SK-N-SH (cell line): ENCODE measurements around the gene PTPRK. TPM values are rescaled to one million over a fixed set of nuclear protein-coding genes. Genes with fewer than 3 reads are reported as not detected.

Experiments
- CTCF ChIA-PET: fragments of 300-600, 350-600 bp; formaldehyde crosslinking; extraction: SDS; loops from one replicate; lab custom pipeline; 2021; lab: Yijun Ruan, JAX
- POLR2A ChIA-PET: fragments of 350-600 bp; sonication (Branson Sonifier 250); formaldehyde crosslinking; extraction: SDS; loops from one replicate; lab custom pipeline; 2020; ENCODE audit warnings: antibody characterized with exemption, inconsistent platforms; lab: Yijun Ruan, JAX
- DNase-seq: peaks from one replicate; pipeline ENCODE4 v3.0.0; 2012
- H2AFZ ChIP-seq: fragments of 200-600 bp; sonication (generic); 2 replicates; pipeline ENCODE4 v1.8.1; 2016; ENCODE audit warnings: antibody characterized with exemption, mild to moderate bottlenecking, low read depth
- H3F3A ChIP-seq: fragments of 200-600 bp; sonication (generic); replicated peaks from 2 replicates; pipeline ENCODE3; 2016; ENCODE audit warnings: antibody characterized with exemption, mild to moderate bottlenecking; ENCODE audit not compliant: insufficient read depth
- H3K27ac ChIP-seq, 2 experiments: fragments of 200-500 bp in 1 of 2; fragments of 200-600 bp in 1 of 2; sonication (Bioruptor generic) in 1 of 2; sonication (generic), shearing (Covaris generic) in 1 of 2; 2 replicates each; pipeline versions ENCODE4 v1.5.1 to v1.6.1; 2014 to 2016; ENCODE audit warnings: low read depth in 2 of 2, inconsistent platforms in 1 of 2, low read length in 1 of 2, mild to moderate bottlenecking in 1 of 2, mixed read lengths in 1 of 2
- H3K27me3 ChIP-seq: fragments of 200-600 bp; sonication (generic), shearing (Covaris generic); 2 replicates; pipeline ENCODE4 v1.6.1; 2016; ENCODE audit warnings: mixed run types; ENCODE audit not compliant: insufficient read depth
- H3K36me3 ChIP-seq, 2 experiments: fragments of 200-500 bp in 1 of 2; fragments of 200-600 bp in 1 of 2; sonication (Bioruptor generic) in 1 of 2; sonication (generic) in 1 of 2; replicated peaks in 1 of 2; 2 replicates each; pipeline versions ENCODE3 to v1.5.1; 2014 to 2016; ENCODE audit warnings: low read length in 1 of 2, mild to moderate bottlenecking in 1 of 2; ENCODE audit not compliant: insufficient read depth in 2 of 2, control insufficient read depth in 1 of 2
- H3K4me1 ChIP-seq, 2 experiments: fragments of 200-500 bp in 1 of 2; fragments of 200-600 bp in 1 of 2; sonication (Bioruptor generic) in 1 of 2; sonication (generic), shearing (Covaris generic) in 1 of 2; 2 replicates each; pipeline versions ENCODE4 v1.5.1 to v1.6.1; 2014 to 2016; ENCODE audit warnings: low read depth in 1 of 2, low read length in 1 of 2, mixed run types in 1 of 2; ENCODE audit not compliant: insufficient read depth in 2 of 2, control insufficient read depth in 1 of 2
- H3K4me2 ChIP-seq: fragments of 200-600 bp; sonication (generic), shearing (Covaris generic); 2 replicates; pipeline ENCODE4 v1.6.1; 2017; ENCODE audit warnings: mixed run types
- H3K4me3 ChIP-seq, 2 experiments: fragments of 200-500 bp in 1 of 2; fragments of 200-600 bp in 1 of 2; sonication (Bioruptor generic) in 1 of 2; sonication (generic), shearing (Covaris generic) in 1 of 2; 2 replicates each; pipeline versions ENCODE4 v1.5.1 to v1.8.1; 2014 to 2016; ENCODE audit warnings: low read depth in 2 of 2, inconsistent platforms in 1 of 2, low read length in 1 of 2, mild to moderate bottlenecking in 1 of 2, mixed read lengths in 1 of 2, moderate library complexity in 1 of 2
- H3K79me2 ChIP-seq: fragments of 200-600 bp; sonication (generic); 2 replicates; pipeline ENCODE4 v1.8.1; 2017; ENCODE audit warnings: mild to moderate bottlenecking; ENCODE audit not compliant: insufficient read depth
- H3K9ac ChIP-seq: fragments of 200-600 bp; sonication (generic); 2 replicates; pipeline ENCODE4 v1.6.1; 2017; ENCODE audit warnings: mixed run types
- H3K9me2 ChIP-seq: fragments of 200-600 bp; sonication (generic); 2 replicates; pipeline ENCODE4 v1.6.1; 2017; ENCODE audit warnings: mixed run types
- H3K9me3 ChIP-seq: fragments of 200-600 bp; sonication (generic); 2 replicates; pipeline ENCODE4 v1.6.1; 2017; ENCODE audit warnings: mixed run types, mild to moderate bottlenecking, moderate library complexity
- H4K20me1 ChIP-seq: fragments of 200-600 bp; sonication (generic); 2 replicates; pipeline ENCODE4 v1.6.1; 2017; ENCODE audit warnings: mild to moderate bottlenecking, mixed run types; ENCODE audit not compliant: insufficient read depth
- FOXM1 ChIP-seq: IDR thresholded peaks from 2 replicates; pipeline ENCODE4 v1.4.0; 2012; ENCODE audit warnings: low read depth, mild to moderate bottlenecking
- GATA2 ChIP-seq: sonication (generic); formaldehyde crosslinking; IDR thresholded peaks from 2 replicates; pipeline ENCODE4 v1.5.0; 2020; ENCODE audit warnings: mild to moderate bottlenecking, missing genetic modification reagents
- RXRA ChIP-seq: IDR thresholded peaks from 2 replicates; pipeline ENCODE4 v1.4.0; 2012; ENCODE audit warnings: low read depth, mild to moderate bottlenecking, borderline replicate concordance
- TCF12 ChIP-seq: IDR thresholded peaks from 2 replicates; pipeline ENCODE4 v1.4.0; 2012
- WGBS: methylation state at CpG from one replicate; pipeline ENCODE4 v1.1.6; 2017; ENCODE audit warnings: low lambda C conversion rate; 5-methylcytosine and 5-hydroxymethylcytosine counted together
- polyA plus RNA-seq, 3 experiments: library from polyadenylated mRNA; depleted of rRNA; stranded (reverse); fragments of >200 nt; gene quantifications; 2 replicates each; pipeline ENCODE4 v1.2.3, GENCODE V29; 2012
- TF ChIP-seq, protein P1 (sequence below): IDR thresholded peaks from 2 replicates; pipeline ENCODE4 v1.6.1; 2012; ENCODE audit warnings: mild to moderate bottlenecking, low read depth, low read length, moderate library complexity
- TF ChIP-seq, protein P2 (sequence below): IDR thresholded peaks from 2 replicates; pipeline ENCODE4 v1.4.0; 2012; ENCODE audit warnings: low read depth, borderline replicate concordance
- TF ChIP-seq, protein P3 (sequence below): fragments of 150-350 bp; IDR thresholded peaks from 2 replicates; pipeline ENCODE4 v1.6.1; 2017; ENCODE audit warnings: antibody characterized with exemption, low read length, low read depth, borderline replicate concordance

Gene PTPRK
- polyA plus RNA-seq, 1 of the 3 experiments (the other 2 are of a cell fraction): 9.5 TPM

- TF ChIP-seq, protein P1, sequence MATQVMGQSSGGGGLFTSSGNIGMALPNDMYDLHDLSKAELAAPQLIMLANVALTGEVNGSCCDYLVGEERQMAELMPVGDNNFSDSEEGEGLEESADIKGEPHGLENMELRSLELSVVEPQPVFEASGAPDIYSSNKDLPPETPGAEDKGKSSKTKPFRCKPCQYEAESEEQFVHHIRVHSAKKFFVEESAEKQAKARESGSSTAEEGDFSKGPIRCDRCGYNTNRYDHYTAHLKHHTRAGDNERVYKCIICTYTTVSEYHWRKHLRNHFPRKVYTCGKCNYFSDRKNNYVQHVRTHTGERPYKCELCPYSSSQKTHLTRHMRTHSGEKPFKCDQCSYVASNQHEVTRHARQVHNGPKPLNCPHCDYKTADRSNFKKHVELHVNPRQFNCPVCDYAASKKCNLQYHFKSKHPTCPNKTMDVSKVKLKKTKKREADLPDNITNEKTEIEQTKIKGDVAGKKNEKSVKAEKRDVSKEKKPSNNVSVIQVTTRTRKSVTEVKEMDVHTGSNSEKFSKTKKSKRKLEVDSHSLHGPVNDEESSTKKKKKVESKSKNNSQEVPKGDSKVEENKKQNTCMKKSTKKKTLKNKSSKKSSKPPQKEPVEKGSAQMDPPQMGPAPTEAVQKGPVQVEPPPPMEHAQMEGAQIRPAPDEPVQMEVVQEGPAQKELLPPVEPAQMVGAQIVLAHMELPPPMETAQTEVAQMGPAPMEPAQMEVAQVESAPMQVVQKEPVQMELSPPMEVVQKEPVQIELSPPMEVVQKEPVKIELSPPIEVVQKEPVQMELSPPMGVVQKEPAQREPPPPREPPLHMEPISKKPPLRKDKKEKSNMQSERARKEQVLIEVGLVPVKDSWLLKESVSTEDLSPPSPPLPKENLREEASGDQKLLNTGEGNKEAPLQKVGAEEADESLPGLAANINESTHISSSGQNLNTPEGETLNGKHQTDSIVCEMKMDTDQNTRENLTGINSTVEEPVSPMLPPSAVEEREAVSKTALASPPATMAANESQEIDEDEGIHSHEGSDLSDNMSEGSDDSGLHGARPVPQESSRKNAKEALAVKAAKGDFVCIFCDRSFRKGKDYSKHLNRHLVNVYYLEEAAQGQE: no peak
- no peak for TF ChIP-seq FOXM1
- no peak for TF ChIP-seq RXRA
- no peak for TF ChIP-seq GATA2 (CRISPR knock-in tag)
- TF ChIP-seq, protein P2, sequence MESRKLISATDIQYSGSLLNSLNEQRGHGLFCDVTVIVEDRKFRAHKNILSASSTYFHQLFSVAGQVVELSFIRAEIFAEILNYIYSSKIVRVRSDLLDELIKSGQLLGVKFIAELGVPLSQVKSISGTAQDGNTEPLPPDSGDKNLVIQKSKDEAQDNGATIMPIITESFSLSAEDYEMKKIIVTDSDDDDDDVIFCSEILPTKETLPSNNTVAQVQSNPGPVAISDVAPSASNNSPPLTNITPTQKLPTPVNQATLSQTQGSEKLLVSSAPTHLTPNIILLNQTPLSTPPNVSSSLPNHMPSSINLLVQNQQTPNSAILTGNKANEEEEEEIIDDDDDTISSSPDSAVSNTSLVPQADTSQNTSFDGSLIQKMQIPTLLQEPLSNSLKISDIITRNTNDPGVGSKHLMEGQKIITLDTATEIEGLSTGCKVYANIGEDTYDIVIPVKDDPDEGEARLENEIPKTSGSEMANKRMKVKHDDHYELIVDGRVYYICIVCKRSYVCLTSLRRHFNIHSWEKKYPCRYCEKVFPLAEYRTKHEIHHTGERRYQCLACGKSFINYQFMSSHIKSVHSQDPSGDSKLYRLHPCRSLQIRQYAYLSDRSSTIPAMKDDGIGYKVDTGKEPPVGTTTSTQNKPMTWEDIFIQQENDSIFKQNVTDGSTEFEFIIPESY: no peak
- no peak for TF ChIP-seq TCF12
Observed at GRCh38 chr6:128403618-128404444, 116.6 kb downstream of the PTPRK start (continued).

GRCh38 chr6:128400875-128401274 is 119.5 kb downstream of the PTPRK start:
- Histone ChIP-seq H2AFZ (no peak overlapping the region), H3F3A (no peaks in the 10 kb centered on the region), H3K27ac (no peak overlapping the region), H4K20me1 (no peaks in the 10 kb centered on the region), H3K4me2 (no peak overlapping the region), H3K9me3 (no peaks in the 10 kb centered on the region), H3K4me3 (no peak overlapping the region), H3K9ac (no peak overlapping the region), H3K4me1 (no peaks in the 10 kb centered on the region), H3K36me3 (peaks cover 0 to 15% of the 10 kb centered on the region in 2 experiments), H3K79me2 (peaks cover 8% of the 10 kb centered on the region; the same call in 1 of the 2 replicates), H3K9me2 (no peaks in the 10 kb centered on the region), H3K27me3 (no peaks in the 10 kb centered on the region)
- DNase-seq: no peak
- ChIA-PET CTCF (interaction anchor here (1.1 kb wide), 1 partner anchor 17 kb away, joined by 3 read pairs; no protein-coding TSS in a partner anchor), POLR2A (no interaction called here)
- WGBS: 87% methylated on average over 4 of the region's 4 CpGs
- TF ChIP-seq, protein P3, sequence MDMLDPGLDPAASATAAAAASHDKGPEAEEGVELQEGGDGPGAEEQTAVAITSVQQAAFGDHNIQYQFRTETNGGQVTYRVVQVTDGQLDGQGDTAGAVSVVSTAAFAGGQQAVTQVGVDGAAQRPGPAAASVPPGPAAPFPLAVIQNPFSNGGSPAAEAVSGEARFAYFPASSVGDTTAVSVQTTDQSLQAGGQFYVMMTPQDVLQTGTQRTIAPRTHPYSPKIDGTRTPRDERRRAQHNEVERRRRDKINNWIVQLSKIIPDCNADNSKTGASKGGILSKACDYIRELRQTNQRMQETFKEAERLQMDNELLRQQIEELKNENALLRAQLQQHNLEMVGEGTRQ: no peak
